Keratinocyte (primary cell): ENCODE results near the gene NET1. TPM values are rescaled to one million over a fixed set of nuclear protein-coding genes. Genes with fewer than 3 reads are reported as not detected.

ENCODE experiments used
- DNase-seq: peaks from one replicate; pipeline ENCODE4 v3.0.0-alpha.2; 2011; ENCODE audit warnings: low read depth, missing footprints, low spot score
- FAIRE-seq: peaks from 2 replicates; lab custom pipeline; 2011; peaks lifted over from hg19 to GRCh38; lab: Jason Lieb, UNC
- H2AFZ ChIP-seq: 2 replicates; pipeline ENCODE4 v1.6.0; 2012; ENCODE audit warnings: low read length, control low read depth, inconsistent platforms; ENCODE audit not compliant: control insufficient read depth
- H3K27ac ChIP-seq: 2 replicates; pipeline ENCODE4 v1.5.1; 2011; ENCODE audit warnings: low read length; ENCODE audit not compliant: control insufficient read depth, insufficient read depth
- H3K27me3 ChIP-seq: 3 replicates; pipeline ENCODE4 v1.6.0; 2011; ENCODE audit warnings: low read length; ENCODE audit not compliant: control insufficient read depth, insufficient read depth; ENCODE audit errors: extremely low read depth
- H3K36me3 ChIP-seq, 2 experiments: 2 replicates in 1 of 2; 3 replicates in 1 of 2; pipeline ENCODE4 v1.5.1; 2011; ENCODE audit warnings: low read length in 2 of 2, mild to moderate bottlenecking in 1 of 2; ENCODE audit not compliant: control insufficient read depth in 2 of 2, insufficient read depth in 2 of 2; ENCODE audit errors: extremely low read depth in 1 of 2
- H3K4me1 ChIP-seq: 3 replicates; pipeline ENCODE4 v1.5.1; 2011; ENCODE audit warnings: low read length; ENCODE audit not compliant: control insufficient read depth, insufficient read depth; ENCODE audit errors: extremely low read depth
- H3K4me2 ChIP-seq: 3 replicates; pipeline ENCODE4 v1.6.0; 2011; ENCODE audit warnings: low read depth, low read length; ENCODE audit not compliant: control insufficient read depth, insufficient read depth; ENCODE audit errors: extremely low read depth
- H3K4me3 ChIP-seq, 3 experiments: fragments of 200-600 bp in 1 of 3; sonication (generic) in 1 of 3; 2 replicates in 2 of 3; 3 replicates in 1 of 3; pipeline ENCODE4 v1.5.1; 2011 to 2016; ENCODE audit warnings: low read length in 3 of 3, mild to moderate bottlenecking in 3 of 3, control low read depth in 2 of 3, inconsistent platforms in 1 of 3, low read depth in 1 of 3, mixed read lengths in 1 of 3, mixed run types in 1 of 3, moderate library complexity in 1 of 3; ENCODE audit not compliant: control insufficient read depth in 2 of 3, insufficient read depth in 2 of 3; ENCODE audit errors: extremely low read depth in 1 of 3
- H3K79me2 ChIP-seq: 2 replicates; pipeline ENCODE4 v1.6.0; 2012; ENCODE audit warnings: low read length; ENCODE audit not compliant: control insufficient read depth, insufficient read depth
- H3K9ac ChIP-seq: 3 replicates; pipeline ENCODE4 v1.6.0; 2011; ENCODE audit warnings: low read length; ENCODE audit not compliant: control insufficient read depth, insufficient read depth; ENCODE audit errors: extremely low read depth
- H3K9me1 ChIP-seq: 3 replicates; pipeline ENCODE4 v1.6.0; 2011; ENCODE audit warnings: low read length; ENCODE audit not compliant: control insufficient read depth, insufficient read depth; ENCODE audit errors: extremely low read depth
- H3K9me3 ChIP-seq: 2 replicates; pipeline ENCODE4 v1.5.1; 2012; ENCODE audit warnings: low read depth, low read length; ENCODE audit not compliant: control insufficient read depth
- H4K20me1 ChIP-seq: 3 replicates; pipeline ENCODE4 v1.6.0; 2011; ENCODE audit warnings: low read length; ENCODE audit not compliant: control insufficient read depth, insufficient read depth; ENCODE audit errors: extremely low read depth
- CTCF ChIP-seq, 3 experiments: IDR thresholded peaks in 1 of 3; conservative IDR thresholded peaks in 1 of 3; optimal IDR thresholded peaks in 1 of 3; 2 replicates in 2 of 3; 3 replicates in 1 of 3; pipeline versions ENCODE3 to v1.5.1; 2011; ENCODE audit warnings: low read length in 3 of 3, mild to moderate bottlenecking in 3 of 3, moderate library complexity in 2 of 3, control low read depth in 1 of 3, inconsistent platforms in 1 of 3; ENCODE audit not compliant: insufficient read depth in 2 of 3; ENCODE audit errors: extremely low read depth in 1 of 3
- EZH2 ChIP-seq: IDR thresholded peaks from one replicate; pipeline ENCODE4 v1.6.1; 2012; ENCODE audit warnings: inconsistent platforms, mild to moderate bottlenecking, low read length, moderate library complexity
- dilution Hi-C: fragments of 300-500 bp; cut with MboI; formaldehyde crosslinking; loops from one replicate; pipeline ENCODE4 v1.7.0; 2020; ENCODE audit warnings: low sequenced_read_pairs; ENCODE audit not compliant: extremely low pct_ligation_motif_present
- polyA plus RNA-seq, 5 experiments: library from polyadenylated mRNA; depleted of rRNA in 3 of 5; stranded (reverse) in 3 of 5; stranded (forward) in 1 of 5; unstranded in 1 of 5; fragments of >200 nt; gene quantifications; 1 replicate in 1 of 5; 2 replicates in 3 of 5; 3 replicates in 1 of 5; pipeline versions ENCODE4 v1.2.1 to v1.2.3, GENCODE V29; 2011 to 2012; ENCODE audit warnings: missing spikeins in 2 of 5, low read depth in 1 of 5, low replicate concordance in 1 of 5

NET1 gene
- polyA plus RNA-seq, 1 donor (not counting 4 experiments of a cell fraction or from before 2014, with no cell fraction given): 214 TPM

- Histone ChIP-seq H4K20me1 (no peaks in the 10 kb centered on the region), H3K4me2 (no peak overlapping the region), H3K9ac (no peak overlapping the region), H3K9me3 (no peaks in the 10 kb centered on the region), H3K79me2 (peaks cover 5% of the 10 kb centered on the region), H3K27me3 (no peaks in the 10 kb centered on the region), H3K36me3 (peaks cover 10 to 19% of the 10 kb centered on the region in 2 experiments), H3K9me1 (no peaks in the 10 kb centered on the region), H3K27ac (no peak overlapping the region), H2AFZ (no peak overlapping the region), H3K4me3 (no peak overlapping the region), H3K4me1 (peaks cover 10% of the 10 kb centered on the region)
- DNase-seq: no peak
- FAIRE-seq: no peak
- TF ChIP-seq EZH2 (no peak), CTCF (optimal IDR thresholded peaks at IDR 0.05 in 1 of 3, IDR thresholded peaks at IDR 0.05 in 1 of 3, conservative IDR thresholded peaks at IDR 0.05 in 1 of 3; ENCODE audit: extremely low read depth in 1 of 3, insufficient read depth in 2 of 3, low read length in 3 of 3) (no peak)
- dilution Hi-C loops: no loop called here
These were observed 48.8 kb downstream of the NET1 start for GRCh38 chr10:5461203-5461588.

- no peaks in the 10 kb centered on the region for H3K27me3 ChIP-seq
- FAIRE-seq (no peak), DNase-seq (no peak)
- no peak overlapping the region for H3K9ac ChIP-seq
- H2AFZ ChIP-seq: no peak overlapping the region
- H3K36me3 ChIP-seq: peaks cover 5 to 11% of the 10 kb centered on the region in 2 experiments
- no peak overlapping the region for H3K4me2 ChIP-seq
- H3K4me3 ChIP-seq: no peak overlapping the region
- dilution Hi-C loops: no loop called here
- TF ChIP-seq EZH2: no peak
- no peak for TF ChIP-seq CTCF (optimal IDR thresholded peaks at IDR 0.05 in 1 of 3, IDR thresholded peaks at IDR 0.05 in 1 of 3, conservative IDR thresholded peaks at IDR 0.05 in 1 of 3; ENCODE audit: extremely low read depth in 1 of 3, insufficient read depth in 2 of 3, low read length in 3 of 3)
- peaks cover 20% of the 10 kb centered on the region for H3K4me1 ChIP-seq
- no peak overlapping the region for H3K27ac ChIP-seq
- H3K79me2 ChIP-seq: no peaks in the 10 kb centered on the region
- no peaks in the 10 kb centered on the region for H4K20me1 ChIP-seq
- H3K9me3 ChIP-seq: no peaks in the 10 kb centered on the region
- H3K9me1 ChIP-seq: no peaks in the 10 kb centered on the region
These were observed 49.8 kb downstream of the NET1 start for GRCh38 chr10:5461914-5462840.
